Endometrium (tissue), 2 donors: Measurements from ENCODE around the gene KRT34.

Experiments used
- FAIRE-seq: peaks from 2 replicates; lab custom pipeline; 2012; peaks lifted over from hg19 to GRCh38; lab: Jason Lieb, UNC
- donor health status: control.
- donor health status: control.

KRT34 gene

GRCh38 chr17:41332239-41332638 is 49.9 kb downstream of the KRT34 start:
- no peak for FAIRE-seq

- no peak for FAIRE-seq
These were observed 50.5 kb downstream of the KRT34 start for GRCh38 chr17:41331606-41332005.

GRCh38 chr17:41329279-41329948 is 52.7 kb downstream of the KRT34 start:
- no peak for FAIRE-seq

- no peak for FAIRE-seq
These were observed 53.9 kb downstream of the KRT34 start for GRCh38 chr17:41328207-41328606.
